Measurements from ENCODE around the gene COL4A5. TPM values are rescaled to one million over a fixed set of nuclear protein-coding genes. Genes with fewer than 3 reads are reported as not detected.

The COL4A5 gene
- total RNA-seq, 2 experiments from 2014 or later: not detected

DNA sequence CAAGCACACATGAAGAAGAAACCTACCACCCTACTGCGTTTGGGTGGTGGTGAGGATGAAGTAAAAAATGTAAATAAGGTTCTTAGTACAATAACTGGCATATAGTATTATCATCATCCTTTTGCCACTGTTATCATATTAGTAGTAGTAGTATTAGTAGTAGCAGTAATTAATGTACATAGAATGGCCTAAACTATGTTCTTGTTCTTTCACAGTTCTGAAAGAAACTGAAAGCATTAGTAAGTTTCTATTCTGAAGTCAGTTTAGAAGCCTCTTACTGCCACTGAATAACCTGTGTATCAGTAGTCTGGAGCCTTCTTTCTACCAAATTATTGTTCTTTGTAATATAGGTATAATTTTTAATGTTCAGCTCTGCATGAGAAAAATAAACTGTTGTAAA lies 22.4 kb upstream of the COL4A5 start:
- intact Hi-C loops (cut with DNase I, micrococcal nuclease): no loop called here
- POLR2A ChIA-PET: no interaction called here
- Histone ChIP-seq H3K4me3 (ENCODE audit: low read length) (no peak overlapping the region), H3K9me3 (ENCODE audit: control insufficient read depth in 1 of 2, insufficient read depth in 1 of 2, low read length in 2 of 2) (no peaks in the 10 kb centered on the region), H3K27me3 (ENCODE audit: control insufficient read depth in 1 of 2, insufficient read depth in 2 of 2, low read length in 2 of 2) (no peaks in the 10 kb centered on the region), H3K4me1 (ENCODE audit: insufficient read depth, low read length) (no peaks in the 10 kb centered on the region), H3K27ac (ENCODE audit: low read depth in 1 of 2, low read length in 2 of 2) (no peak overlapping the region), H3K36me3 (ENCODE audit: insufficient read depth, low read length) (no peaks in the 10 kb centered on the region)
- Mint-ChIP-seq H3K4me3 (no peak overlapping the region), H3K27ac (no peak overlapping the region), H3K27me3 (no peaks in the 10 kb centered on the region), H3K36me3 (ENCODE audit: low read depth) (no peaks in the 10 kb centered on the region), H3K4me1 (ENCODE audit: low read depth) (no peaks in the 10 kb centered on the region), H3K9me3 (no peaks in the 10 kb centered on the region)
- no peak for ATAC-seq (ENCODE audit: poor library complexity)
- DNase-seq: no peak
- TF ChIP-seq, protein P1, sequence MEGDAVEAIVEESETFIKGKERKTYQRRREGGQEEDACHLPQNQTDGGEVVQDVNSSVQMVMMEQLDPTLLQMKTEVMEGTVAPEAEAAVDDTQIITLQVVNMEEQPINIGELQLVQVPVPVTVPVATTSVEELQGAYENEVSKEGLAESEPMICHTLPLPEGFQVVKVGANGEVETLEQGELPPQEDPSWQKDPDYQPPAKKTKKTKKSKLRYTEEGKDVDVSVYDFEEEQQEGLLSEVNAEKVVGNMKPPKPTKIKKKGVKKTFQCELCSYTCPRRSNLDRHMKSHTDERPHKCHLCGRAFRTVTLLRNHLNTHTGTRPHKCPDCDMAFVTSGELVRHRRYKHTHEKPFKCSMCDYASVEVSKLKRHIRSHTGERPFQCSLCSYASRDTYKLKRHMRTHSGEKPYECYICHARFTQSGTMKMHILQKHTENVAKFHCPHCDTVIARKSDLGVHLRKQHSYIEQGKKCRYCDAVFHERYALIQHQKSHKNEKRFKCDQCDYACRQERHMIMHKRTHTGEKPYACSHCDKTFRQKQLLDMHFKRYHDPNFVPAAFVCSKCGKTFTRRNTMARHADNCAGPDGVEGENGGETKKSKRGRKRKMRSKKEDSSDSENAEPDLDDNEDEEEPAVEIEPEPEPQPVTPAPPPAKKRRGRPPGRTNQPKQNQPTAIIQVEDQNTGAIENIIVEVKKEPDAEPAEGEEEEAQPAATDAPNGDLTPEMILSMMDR (IDR thresholded peaks at IDR 0.05): no peak
- CTCF ChIA-PET: no interaction called here

DNA sequence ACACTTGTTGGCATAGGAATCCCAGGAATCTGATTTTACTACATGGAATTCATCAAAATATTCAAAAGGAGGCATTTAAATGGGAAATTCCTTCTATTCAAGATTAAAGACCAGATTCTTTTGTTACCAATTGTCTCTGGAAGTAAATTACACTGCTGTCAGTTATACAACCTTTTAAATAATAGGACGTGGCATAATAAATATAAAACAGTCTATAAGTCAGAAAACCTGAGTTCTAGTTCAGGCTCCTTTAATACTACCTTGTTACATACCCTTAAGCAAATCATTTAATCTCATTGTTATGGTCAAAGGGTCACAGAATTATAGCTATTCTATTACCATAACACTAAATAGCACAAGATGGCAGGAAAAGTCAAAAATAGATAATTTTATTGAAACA lies 20.2 kb upstream of the COL4A5 start:
- no peaks in the 10 kb centered on the region for H3K9me3 Mint-ChIP-seq
- DNase-seq: no peak
- POLR2A ChIA-PET: no interaction called here

DNA sequence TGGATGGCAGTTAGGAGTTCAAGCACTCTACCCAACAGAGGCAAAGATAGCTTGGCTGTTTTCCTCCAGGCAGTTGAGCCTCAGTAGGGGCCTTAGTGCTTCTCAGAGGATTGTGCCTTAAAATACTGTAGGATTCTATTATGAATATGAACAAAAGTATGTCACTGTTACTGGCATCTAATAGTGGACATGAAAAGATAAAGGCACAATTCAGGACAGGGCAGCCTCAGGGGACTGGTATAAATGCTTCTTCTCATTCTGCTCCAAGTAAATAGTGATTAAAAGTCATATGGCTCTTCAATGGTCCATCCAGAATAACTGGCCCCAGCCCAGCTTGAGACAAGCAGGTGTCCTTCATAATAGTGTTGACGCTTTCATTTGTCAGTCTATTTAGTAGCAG lies 19.2 kb upstream of the COL4A5 start:
- Histone ChIP-seq H3K4me3 (ENCODE audit: low read length) (no peak overlapping the region), H3K4me1 (ENCODE audit: insufficient read depth, low read length) (no peaks in the 10 kb centered on the region), H3K36me3 (ENCODE audit: insufficient read depth, low read length) (no peaks in the 10 kb centered on the region), H3K9me3 (ENCODE audit: control insufficient read depth in 1 of 2, insufficient read depth in 1 of 2, low read length in 2 of 2) (no peaks in the 10 kb centered on the region), H3K27ac (ENCODE audit: low read depth in 1 of 2, low read length in 2 of 2) (no peak overlapping the region), H3K27me3 (ENCODE audit: control insufficient read depth in 1 of 2, insufficient read depth in 2 of 2, low read length in 2 of 2) (no peaks in the 10 kb centered on the region)
- ChIA-PET POLR2A (no interaction called here), CTCF (no interaction called here)
- intact Hi-C loops (cut with DNase I, micrococcal nuclease): no loop called here
- DNase-seq: no peak
- Mint-ChIP-seq H3K9me3 (no peaks in the 10 kb centered on the region), H3K36me3 (ENCODE audit: low read depth) (no peaks in the 10 kb centered on the region), H3K27ac (no peak overlapping the region), H3K4me3 (no peak overlapping the region), H3K27me3 (no peaks in the 10 kb centered on the region), H3K4me1 (ENCODE audit: low read depth) (no peaks in the 10 kb centered on the region)
- ATAC-seq (ENCODE audit: poor library complexity): no peak
- TF ChIP-seq, protein P1 (IDR thresholded peaks at IDR 0.05): no peak

More for the DNA sequence above, 20.2 kb upstream of the COL4A5 start:
- H3K36me3 Mint-ChIP-seq (ENCODE audit: low read depth): no peaks in the 10 kb centered on the region
- no peaks in the 10 kb centered on the region for H3K27me3 ChIP-seq (ENCODE audit: control insufficient read depth in 1 of 2, insufficient read depth in 2 of 2, low read length in 2 of 2)
- H3K4me3 ChIP-seq (ENCODE audit: low read length): no peak overlapping the region
- no peak overlapping the region for H3K27ac Mint-ChIP-seq
- no peaks in the 10 kb centered on the region for H3K9me3 ChIP-seq (ENCODE audit: control insufficient read depth in 1 of 2, insufficient read depth in 1 of 2, low read length in 2 of 2)
- TF ChIP-seq, protein P1 (IDR thresholded peaks at IDR 0.05): no peak
- H3K36me3 ChIP-seq (ENCODE audit: insufficient read depth, low read length): no peaks in the 10 kb centered on the region
- intact Hi-C loops (cut with DNase I, micrococcal nuclease): no loop called here
- no peak for ATAC-seq (ENCODE audit: poor library complexity)
- H3K4me1 Mint-ChIP-seq (ENCODE audit: low read depth): no peaks in the 10 kb centered on the region
- H3K27ac ChIP-seq (ENCODE audit: low read depth in 1 of 2, low read length in 2 of 2): no peak overlapping the region
- H3K27me3 Mint-ChIP-seq: no peaks in the 10 kb centered on the region
- H3K4me3 Mint-ChIP-seq: no peak overlapping the region
- H3K4me1 ChIP-seq (ENCODE audit: insufficient read depth, low read length): no peaks in the 10 kb centered on the region
- CTCF ChIA-PET: no interaction called here
